K562 (cell line): ENCODE measurements around the gene LBHD2. TPM values are rescaled to one million over a fixed set of nuclear protein-coding genes. Genes with fewer than 3 reads are reported as not detected.

ENCODE experiments used
- ARID2 ChIP-seq: fragments of 450-650 bp; IDR thresholded peaks from 2 replicates; pipeline ENCODE4 v1.6.1; 2017; ENCODE audit warnings: antibody characterized with exemption, mild to moderate bottlenecking
- BHLHE40 ChIP-seq: IDR thresholded peaks from 2 replicates; pipeline ENCODE4 v1.6.1; 2011; ENCODE audit warnings: low read length, improper control_type of control experiment
- DLX4 ChIP-seq: fragments of 250-450 bp; sonication (Bioruptor Pico); IDR thresholded peaks from 2 replicates; pipeline ENCODE4 v1.6.1; 2021; ENCODE audit warnings: mild to moderate bottlenecking
- EHMT2 ChIP-seq: fragments of 450-650 bp; IDR thresholded peaks from 2 replicates; pipeline ENCODE4 v1.6.1; 2018; ENCODE audit warnings: antibody characterized with exemption
- HSF4 ChIP-seq: fragments of 250-450 bp; sonication (Bioruptor Pico); IDR thresholded peaks from 2 replicates; pipeline ENCODE4 v2.1.2; 2022; ENCODE audit warnings: mild to moderate bottlenecking, moderate library complexity, borderline replicate concordance
- IRF2 ChIP-seq: sonication (generic); formaldehyde crosslinking; IDR thresholded peaks from 2 replicates; pipeline ENCODE4 v1.8.1; 2022; ENCODE audit warnings: mild to moderate bottlenecking, missing genetic modification reagents
- LARP7 ChIP-seq: fragments of 450-650 bp; IDR thresholded peaks from 2 replicates; pipeline ENCODE4 v1.6.1; 2016
- MCM7 ChIP-seq, 2 experiments: fragments of 450-650 bp; IDR thresholded peaks; 2 replicates each; pipeline ENCODE4 v1.6.1; 2016 to 2018
- MTF1 ChIP-seq: fragments of 250-450 bp; sonication (Bioruptor Pico); IDR thresholded peaks from 2 replicates; pipeline ENCODE4 v1.9.0; 2021; ENCODE audit warnings: moderate library complexity, mild to moderate bottlenecking, inconsistent platforms, borderline replicate concordance
- NFE2L1 ChIP-seq: fragments of 450-650 bp; IDR thresholded peaks from 2 replicates; pipeline ENCODE4 v1.6.1; 2016; ENCODE audit warnings: missing genetic modification characterization, low read depth, mild to moderate bottlenecking, missing compliant biosample characterization, moderate library complexity, borderline replicate concordance
- NR3C1 ChIP-seq: sonication (generic); formaldehyde crosslinking; IDR thresholded peaks from 2 replicates; pipeline ENCODE4 v1.8.1; 2022; ENCODE audit warnings: missing genetic modification reagents
- NUFIP1 ChIP-seq: fragments of 450-650 bp; IDR thresholded peaks from 2 replicates; pipeline ENCODE4 v1.6.1; 2018; ENCODE audit not compliant: partially characterized antibody
- OTX1 ChIP-seq: fragments of 450-650 bp; formaldehyde crosslinking; IDR thresholded peaks from 2 replicates; pipeline ENCODE4 v1.4.0; 2022; ENCODE audit warnings: mild to moderate bottlenecking
- PPARD ChIP-seq: fragments of 250-450 bp; sonication (Bioruptor Pico); IDR thresholded peaks from 2 replicates; pipeline ENCODE4 v1.8.0; 2022; ENCODE audit warnings: inconsistent platforms, mild to moderate bottlenecking, moderate library complexity
- RFX5 ChIP-seq: IDR thresholded peaks from 2 replicates; pipeline ENCODE4 v1.6.1; 2011; ENCODE audit warnings: low read depth, mild to moderate bottlenecking, improper control_type of control experiment, low read length
- SRSF1 ChIP-seq: fragments of 200-400 bp; formaldehyde crosslinking; IDR thresholded peaks from 2 replicates; pipeline ENCODE4 v1.6.1; 2017; ENCODE audit warnings: mild to moderate bottlenecking, low read depth, low read length, moderate library complexity
- STAT5B ChIP-seq: fragments of 250-450 bp; sonication (Bioruptor Pico); IDR thresholded peaks from 2 replicates; pipeline ENCODE4 v1.8.0; 2021; ENCODE audit warnings: mild to moderate bottlenecking, inconsistent platforms
- TAF15 ChIP-seq: fragments of 200-400 bp; formaldehyde crosslinking; IDR thresholded peaks from 2 replicates; pipeline ENCODE4 v1.6.1; 2017; ENCODE audit warnings: mild to moderate bottlenecking, low read depth, low read length, moderate library complexity
- TCF15 ChIP-seq: fragments of 250-450 bp; sonication (Bioruptor Pico); IDR thresholded peaks from 2 replicates; pipeline ENCODE4 v1.8.0; 2022; ENCODE audit warnings: moderate library complexity, mild to moderate bottlenecking, inconsistent platforms
- THRA ChIP-seq: fragments of 450-650 bp; IDR thresholded peaks from 2 replicates; pipeline ENCODE4 v1.6.1; 2017; ENCODE audit warnings: mild to moderate bottlenecking, moderate library complexity
- ZBTB9 ChIP-seq: fragments of 450-650 bp; formaldehyde crosslinking; IDR thresholded peaks from 2 replicates; pipeline ENCODE4 v1.4.0; 2020; ENCODE audit warnings: mild to moderate bottlenecking, moderate library complexity
- ZNF12 ChIP-seq: sonication (generic); formaldehyde crosslinking; IDR thresholded peaks from 2 replicates; pipeline ENCODE4 v1.4.0; 2020; ENCODE audit warnings: mild to moderate bottlenecking, missing genetic modification reagents
- ZNF134 ChIP-seq: fragments of 250-450 bp; sonication (Bioruptor Pico); conservative IDR thresholded peaks from 2 replicates; pipeline ENCODE4 v1.4.0; 2020
- ZNF224 ChIP-seq: sonication (generic); formaldehyde crosslinking; IDR thresholded peaks from 2 replicates; pipeline ENCODE4 v1.8.0; 2022; ENCODE audit warnings: mild to moderate bottlenecking, missing genetic modification reagents
- ZNF239 ChIP-seq: fragments of 250-450 bp; sonication (Bioruptor Pico); IDR thresholded peaks from 2 replicates; pipeline ENCODE4 v1.4.0; 2020; ENCODE audit warnings: mild to moderate bottlenecking
- ZNF551 ChIP-seq: fragments of 250-450 bp; sonication (Bioruptor Pico); IDR thresholded peaks from 2 replicates; pipeline ENCODE4 v1.5.0; 2021; ENCODE audit warnings: mild to moderate bottlenecking, moderate library complexity
- ZNF740 ChIP-seq, 3 experiments: fragments of 200-800 bp in 1 of 3; sonication (Bioruptor generic) in 1 of 3; sonication (generic) in 1 of 3; formaldehyde crosslinking in 1 of 3; IDR thresholded peaks; 2 replicates each; pipeline versions ENCODE4 v1.6.1 to v1.8.0; 2016 to 2022; ENCODE audit warnings: mild to moderate bottlenecking in 2 of 3, missing compliant biosample characterization in 2 of 3, missing genetic modification characterization in 2 of 3, missing genetic modification reagents in 1 of 3
- polyA plus RNA-seq, 8 experiments: library from polyadenylated mRNA; depleted of rRNA in 4 of 8; stranded (reverse) in 5 of 8; unstranded in 3 of 8; fragments of >200 nt; fragmentation: Nextera tagmentation in 2 of 8; fragmentation: Illumina TruSeq in 1 of 8; extraction: Ambion mirVana in 2 of 8; extraction: Trizol in 1 of 8; gene quantifications; 2 replicates each; pipeline versions ENCODE4 v1.2.1 to v1.2.3, GENCODE V29; 2011 to 2014; ENCODE audit warnings: inconsistent platforms in 1 of 8, missing spikeins in 1 of 8
- total RNA-seq, 7 experiments: library from RNA; depleted of rRNA in 6 of 7; stranded (reverse); fragments of >200 nt in 6 of 7; fragmentation: Illumina TruSeq in 2 of 7; extraction: Trizol in 2 of 7; gene quantifications; 2 replicates each; pipeline versions ENCODE4 v1.2.1 to v1.2.3, GENCODE V29; 2011 to 2021; ENCODE audit warnings: low replicate concordance in 1 of 7

LBHD2 gene
- total and polyA plus RNA-seq, 9 of the 15 experiments (the other 6 are each of a cell fraction or from before 2014, with no cell fraction given) = not detected

GRCh38 chr14:103057372-103058163 lies 26.4 kb upstream of the LBHD2 start, which contains the start of gene CDC42BPB (continued):
- TF ChIP-seq NFE2L1 (tag) (no peak), ZBTB9 (CRISPR knock-in tag) (no peak), IRF2 (CRISPR knock-in tag) (no peak), BHLHE40 (no peak), ZNF551 (CRISPR knock-in tag) (no peak), NUFIP1 (no peak), ZNF134 (CRISPR knock-in tag) (no peak), TCF15 (CRISPR knock-in tag) (no peak), LARP7 (no peak), TAF15 (no peak), MTF1 (no peak), PPARD (no peak), ZNF224 (CRISPR knock-in tag) (no peak), EHMT2 (no peak), ZNF740 (CRISPR knock-in tag; IDR thresholded peaks at IDR 0.05) (0 out of 2 replicates have a peak, but pooled peaks have one; percentile 49), ZNF740 (tag; IDR thresholded peaks at IDR 0.05) (peak in 1 of 2 experiments; percentile 85; a peak in 2 of 4 replicates), ZNF239 (CRISPR knock-in tag) (no peak), OTX1 (CRISPR knock-in tag) (no peak), MCM7 (IDR thresholded peaks at IDR 0.05) (no peak), ARID2 (no peak), ZNF12 (CRISPR knock-in tag) (no peak), DLX4 (CRISPR knock-in tag) (no peak), STAT5B (no peak), THRA (no peak), HSF4 (CRISPR knock-in tag) (no peak), RFX5 (no peak), SRSF1 (no peak), NR3C1 (CRISPR knock-in tag) (no peak)
